SK-N-SH (cell line): ENCODE measurements around the gene SLC2A5.

ENCODE experiments used
- CTCF ChIP-seq: fragments of 200-600 bp; sonication (generic); IDR thresholded peaks from 2 replicates; pipeline ENCODE4 v1.6.1; 2017; ENCODE audit warnings: antibody characterized with exemption, mild to moderate bottlenecking, moderate library complexity
- ELF1 ChIP-seq: IDR thresholded peaks from 2 replicates; pipeline ENCODE4 v1.4.0; 2012
- EP300 ChIP-seq, 2 experiments: IDR thresholded peaks; 2 replicates each; pipeline versions ENCODE4 v1.4.0 to v1.6.1; 2012; ENCODE audit warnings: borderline replicate concordance in 1 of 2, low read depth in 1 of 2, low read length in 1 of 2
- EZH2phosphoT487 ChIP-seq: fragments of 200-600 bp; sonication (generic); IDR thresholded peaks from 2 replicates; pipeline ENCODE4 v1.6.1; 2017; ENCODE audit warnings: low read depth, mixed run types, mild to moderate bottlenecking, antibody characterized with exemption, moderate library complexity, borderline replicate concordance
- FOXJ3 ChIP-seq: sonication (generic); formaldehyde crosslinking; IDR thresholded peaks from 2 replicates; pipeline ENCODE4 v1.5.1; 2020; ENCODE audit warnings: mild to moderate bottlenecking, missing genetic modification reagents
- MAX ChIP-seq: IDR thresholded peaks from 2 replicates; pipeline ENCODE4 v1.4.0; 2012; ENCODE audit warnings: low read depth
- NFIC ChIP-seq: IDR thresholded peaks from 2 replicates; pipeline ENCODE4 v1.4.0; 2012; ENCODE audit warnings: borderline replicate concordance
- NRF1 ChIP-seq: IDR thresholded peaks from 2 replicates; pipeline ENCODE4 v1.6.1; 2012; ENCODE audit warnings: low read depth, mild to moderate bottlenecking, low read length
- TF ChIP-seq, protein P1 (sequence below): IDR thresholded peaks from 2 replicates; pipeline ENCODE4 v1.6.1; 2012; ENCODE audit warnings: mild to moderate bottlenecking, low read depth, low read length, moderate library complexity

GRCh38 chr1:9035226-9035625, 34.2 kb downstream of the SLC2A5 start:
- TF ChIP-seq CTCF, result no peak
- TF ChIP-seq NRF1, result no peak
- no peak for TF ChIP-seq NFIC
- TF ChIP-seq ELF1, result no peak
- no peak for TF ChIP-seq FOXJ3
- no peak for TF ChIP-seq EP300 (IDR thresholded peaks at IDR 0.05; ENCODE audit: borderline replicate concordance in 1 of 2, low read depth in 1 of 2, low read length in 1 of 2)
- TF ChIP-seq, protein P1, sequence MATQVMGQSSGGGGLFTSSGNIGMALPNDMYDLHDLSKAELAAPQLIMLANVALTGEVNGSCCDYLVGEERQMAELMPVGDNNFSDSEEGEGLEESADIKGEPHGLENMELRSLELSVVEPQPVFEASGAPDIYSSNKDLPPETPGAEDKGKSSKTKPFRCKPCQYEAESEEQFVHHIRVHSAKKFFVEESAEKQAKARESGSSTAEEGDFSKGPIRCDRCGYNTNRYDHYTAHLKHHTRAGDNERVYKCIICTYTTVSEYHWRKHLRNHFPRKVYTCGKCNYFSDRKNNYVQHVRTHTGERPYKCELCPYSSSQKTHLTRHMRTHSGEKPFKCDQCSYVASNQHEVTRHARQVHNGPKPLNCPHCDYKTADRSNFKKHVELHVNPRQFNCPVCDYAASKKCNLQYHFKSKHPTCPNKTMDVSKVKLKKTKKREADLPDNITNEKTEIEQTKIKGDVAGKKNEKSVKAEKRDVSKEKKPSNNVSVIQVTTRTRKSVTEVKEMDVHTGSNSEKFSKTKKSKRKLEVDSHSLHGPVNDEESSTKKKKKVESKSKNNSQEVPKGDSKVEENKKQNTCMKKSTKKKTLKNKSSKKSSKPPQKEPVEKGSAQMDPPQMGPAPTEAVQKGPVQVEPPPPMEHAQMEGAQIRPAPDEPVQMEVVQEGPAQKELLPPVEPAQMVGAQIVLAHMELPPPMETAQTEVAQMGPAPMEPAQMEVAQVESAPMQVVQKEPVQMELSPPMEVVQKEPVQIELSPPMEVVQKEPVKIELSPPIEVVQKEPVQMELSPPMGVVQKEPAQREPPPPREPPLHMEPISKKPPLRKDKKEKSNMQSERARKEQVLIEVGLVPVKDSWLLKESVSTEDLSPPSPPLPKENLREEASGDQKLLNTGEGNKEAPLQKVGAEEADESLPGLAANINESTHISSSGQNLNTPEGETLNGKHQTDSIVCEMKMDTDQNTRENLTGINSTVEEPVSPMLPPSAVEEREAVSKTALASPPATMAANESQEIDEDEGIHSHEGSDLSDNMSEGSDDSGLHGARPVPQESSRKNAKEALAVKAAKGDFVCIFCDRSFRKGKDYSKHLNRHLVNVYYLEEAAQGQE, result no peak
- no peak for TF ChIP-seq EZH2phosphoT487
- TF ChIP-seq MAX, result no peak
